GM21529 (cell line): ENCODE measurements around the gene SPTLC3.

Experiments used
- ATAC-seq: cut with Tn5 transposase; IDR thresholded peaks from one replicate; pipeline ENCODE4 v1.9.1; 2021; ENCODE audit not compliant: unreplicated experiment

The SPTLC3 gene

GRCh38 chr20:13174402-13174801 lies 165.6 kb downstream of the SPTLC3 start:
- peak; percentile 61 for ATAC-seq

GRCh38 chr20:13180986-13181889 lies 172.5 kb downstream of the SPTLC3 start:
- ATAC-seq: no peak

- ATAC-seq: no peak
Measured at GRCh38 chr20:13183005-13183404, 174.2 kb downstream of the SPTLC3 start.

GRCh38 chr20:13186043-13186774 lies 177.4 kb downstream of the SPTLC3 start:
- no peak for ATAC-seq

GRCh38 chr20:13187899-13188298 lies 179.1 kb downstream of the SPTLC3 start:
- ATAC-seq: no peak

- ATAC-seq: no peak
Measured at GRCh38 chr20:13199279-13199678, 190.5 kb downstream of the SPTLC3 start.

- no peak for ATAC-seq
Measured at GRCh38 chr20:13200767-13201500, 192.2 kb downstream of the SPTLC3 start.

- no peak for ATAC-seq
Measured at GRCh38 chr20:13202565-13202964, 193.8 kb downstream of the SPTLC3 start.

GRCh38 chr20:13205425-13205824 lies 196.7 kb downstream of the SPTLC3 start:
- no peak for ATAC-seq

- no peak for ATAC-seq
Measured at GRCh38 chr20:13205848-13206434, 197.2 kb downstream of the SPTLC3 start.

- no peak for ATAC-seq
Measured at GRCh38 chr20:13207016-13207415, 198.2 kb downstream of the SPTLC3 start.

- ATAC-seq: no peak
Measured at GRCh38 chr20:13211956-13212618, 203.3 kb downstream of the SPTLC3 start.

GRCh38 chr20:13212750-13213149 lies 204.0 kb downstream of the SPTLC3 start:
- ATAC-seq: no peak

- no peak for ATAC-seq
Measured at GRCh38 chr20:13213335-13213734, 204.6 kb downstream of the SPTLC3 start.

GRCh38 chr20:13216533-13216932 lies 207.8 kb downstream of the SPTLC3 start:
- no peak for ATAC-seq
